Stimulated activated CD8-positive, alpha-beta memory T cell treated with anti-CD3 and anti-CD28 coated beads, Interleukin-4, amount 100 ng/mL, for 1 hour (primary cell): ENCODE measurements around the gene ZNF716.
"Not testable (repeated sequence)": the region's sequence is repeated elsewhere in the genome, so short reads cannot be mapped to it uniquely, and the experiment has no call there.

Source experiments
- DNase-seq, 2 donors: peaks; one replicate each; pipeline ENCODE4 v3.0.0-alpha.2; 2020; ENCODE audit warnings: low read depth in 2 of 2, low spot score in 1 of 2

Gene ZNF716

GRCh38 chr7:57449904-57450303, at the start of gene ZNF716:
Gene ZNF716, plus strand, starts transcription at chr7:57450177. Its CDS starts 112 bp downstream, at chr7:57450289.
- no peak for DNase-seq

GRCh38 chr7:57400531-57401155, 49.3 kb upstream of the ZNF716 start:
- no peak for DNase-seq

GRCh38 chr7:57403051-57403450, 46.9 kb upstream of the ZNF716 start:
- DNase-seq: not testable (repeated sequence)

GRCh38 chr7:57403601-57404342, 46.2 kb upstream of the ZNF716 start:
- no peak for DNase-seq

- no peak for DNase-seq
These were observed 45.5 kb upstream of the ZNF716 start for GRCh38 chr7:57404343-57404966.

GRCh38 chr7:57404967-57405421, 45.0 kb upstream of the ZNF716 start:
- no peak for DNase-seq

GRCh38 chr7:57407125-57407524, 42.9 kb upstream of the ZNF716 start:
- DNase-seq: no peak

- DNase-seq: no peak
These were observed 37.8 kb upstream of the ZNF716 start for GRCh38 chr7:57412168-57412567.

- DNase-seq: no peak
These were observed 37.4 kb upstream of the ZNF716 start for GRCh38 chr7:57412618-57413017.

- DNase-seq: no peak
These were observed 36.2 kb upstream of the ZNF716 start for GRCh38 chr7:57413529-57414398.

- no peak for DNase-seq
These were observed 35.6 kb upstream of the ZNF716 start for GRCh38 chr7:57414415-57414814.

- no peak for DNase-seq
These were observed 35.1 kb upstream of the ZNF716 start for GRCh38 chr7:57414852-57415251.

- no peak for DNase-seq
These were observed 34.7 kb upstream of the ZNF716 start for GRCh38 chr7:57415326-57415725.

GRCh38 chr7:57415730-57416129, 34.2 kb upstream of the ZNF716 start:
- DNase-seq: no peak

GRCh38 chr7:57416601-57417358, 33.2 kb upstream of the ZNF716 start:
- no peak for DNase-seq

- DNase-seq: no peak
These were observed 32.2 kb upstream of the ZNF716 start for GRCh38 chr7:57417736-57418135.

GRCh38 chr7:57423768-57424167, 26.2 kb upstream of the ZNF716 start:
- DNase-seq: no peak

- no peak for DNase-seq
These were observed 25.3 kb upstream of the ZNF716 start for GRCh38 chr7:57424515-57425238.

- no peak for DNase-seq
These were observed 24.6 kb upstream of the ZNF716 start for GRCh38 chr7:57425239-57425944.
